Measurements from ENCODE around the gene TPX2. TPM values are rescaled to one million over a fixed set of nuclear protein-coding genes. Genes with fewer than 3 reads are reported as not detected.

The TPX2 gene
- total and polyA plus RNA-seq, 3 donors from 2014 or later = 39.7 to 74.6 (median 52.5) TPM

GRCh38 chr20:31831771-31832306, 92.7 kb downstream of the TPX2 start:
- Histone ChIP-seq H3K36me3 (ENCODE audit: low read depth, missing control alignments) (no peaks in the 10 kb centered on the region), H3K27me3 (no peaks in the 10 kb centered on the region), H3K27ac (no peak overlapping the region), H3K4me1 (peaks cover 25% of the 10 kb centered on the region), H3K9me3 (no peaks in the 10 kb centered on the region), H3K4me3 (no peak overlapping the region)
- no peak for DNase-seq
- intact Hi-C loops (cut with DNase I; ENCODE audit: low total_unique reads) = no loop called here
- 86 to 92% methylated on average over 8 to 17 of the region's 17 CpGs for WGBS, 2 donors
- no peak for TF ChIP-seq CTCF (IDR thresholded peaks at IDR 0.05)
- no peak for TF ChIP-seq POLR2A (IDR thresholded peaks at IDR 0.05)

DNA sequence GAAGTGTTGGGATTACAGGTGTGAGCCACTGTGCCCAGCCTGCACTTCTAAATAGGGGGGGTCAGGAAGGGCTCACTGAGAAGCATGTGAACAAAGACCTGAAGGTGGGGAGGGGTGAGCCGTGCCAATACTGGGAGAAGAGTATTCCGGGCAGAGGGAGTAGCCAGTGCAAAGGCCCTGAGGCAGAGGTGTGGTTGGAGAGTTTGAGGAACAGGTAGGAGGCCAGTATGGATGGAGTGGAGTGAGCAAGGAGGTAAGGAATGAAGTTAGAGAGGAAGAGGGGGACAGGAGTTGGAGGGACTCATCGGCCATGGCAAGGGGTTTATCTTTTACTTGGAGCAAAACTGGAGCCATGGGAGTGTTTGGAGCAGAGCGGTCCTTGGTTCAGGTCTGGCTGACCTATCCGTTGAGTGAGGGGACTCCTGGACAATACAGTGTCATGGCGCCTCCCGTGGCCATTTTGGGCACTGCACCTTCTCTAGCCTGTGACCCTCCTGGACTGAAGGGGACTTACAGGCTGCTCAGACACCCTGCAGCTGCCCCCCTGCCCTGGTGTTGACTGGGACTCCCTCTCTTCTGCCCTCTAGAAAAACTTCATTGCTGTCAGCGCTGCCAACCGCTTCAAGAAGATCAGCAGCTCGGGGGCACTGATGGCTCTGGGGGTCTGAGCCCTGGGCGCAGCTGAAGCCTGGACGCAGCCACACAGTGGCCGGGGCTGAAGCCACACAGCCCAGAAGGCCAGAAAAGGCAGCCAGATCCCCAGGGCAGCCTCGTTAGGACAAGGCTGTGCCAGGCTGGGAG, 94.2 kb downstream of the TPX2 start:
- Histone ChIP-seq H3K4me3 (no peak overlapping the region), H3K36me3 (ENCODE audit: low read depth, missing control alignments) (no peaks in the 10 kb centered on the region), H3K9me3 (no peaks in the 10 kb centered on the region), H3K27me3 (no peaks in the 10 kb centered on the region), H3K27ac (peak overlapping the region; percentile 5 to 44), H3K4me1 (peaks cover 40% of the 10 kb centered on the region)
- WGBS, 2 donors = 65 to 68% methylated on average over 7 to 14 of the region's 14 CpGs
- intact Hi-C loops (cut with DNase I; ENCODE audit: low total_unique reads) = no loop called here
- DNase-seq = peak; percentile 78
- TF ChIP-seq POLR2A (IDR thresholded peaks at IDR 0.05) = no peak
- peak; percentile 41 to 89 (median 72) for TF ChIP-seq CTCF (IDR thresholded peaks at IDR 0.05)

DNA sequence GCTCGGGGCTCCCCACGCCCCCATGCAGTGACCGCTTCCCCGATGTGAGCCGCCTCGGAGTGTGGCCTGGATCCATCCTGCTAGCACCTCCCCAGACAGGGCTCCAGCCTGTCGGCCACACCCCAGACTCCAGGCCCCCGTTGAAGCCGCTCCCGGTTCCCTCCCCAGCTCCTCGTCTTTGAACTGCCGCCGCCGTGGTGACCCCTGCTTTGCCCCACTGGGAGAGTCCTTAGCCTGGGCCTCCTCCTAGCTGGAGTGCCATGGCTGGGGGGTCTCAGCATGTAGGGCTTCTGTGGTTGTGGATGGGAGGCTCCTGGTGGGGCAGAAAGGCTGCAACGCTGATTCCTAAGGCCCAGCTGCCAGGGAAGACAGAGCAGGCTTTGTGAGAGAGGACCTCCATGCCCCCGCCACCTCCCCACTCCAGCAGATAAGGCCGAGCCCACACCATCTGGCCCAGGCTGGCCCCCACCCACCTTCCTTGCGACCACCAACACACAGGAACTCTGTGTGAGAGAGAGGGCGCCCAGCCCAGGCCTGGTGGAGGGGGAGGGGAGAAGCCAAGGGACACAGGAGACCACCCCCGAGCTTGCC, 94.9 kb downstream of the TPX2 start:
- H3K27me3 ChIP-seq = no peaks in the 10 kb centered on the region
- no peaks in the 10 kb centered on the region for H3K9me3 ChIP-seq
- H3K36me3 ChIP-seq (ENCODE audit: low read depth, missing control alignments) = no peaks in the 10 kb centered on the region
- 52 to 66% methylated on average over 14 to 20 of the region's 20 CpGs for WGBS, 2 donors
- DNase-seq = no peak
- H3K4me3 ChIP-seq = no peak overlapping the region
- peak overlapping the region; percentile 5 to 44 for H3K27ac ChIP-seq
- TF ChIP-seq CTCF (IDR thresholded peaks at IDR 0.05) (no peak), POLR2A (IDR thresholded peaks at IDR 0.05) (no peak)
- peaks cover 47% of the 10 kb centered on the region for H3K4me1 ChIP-seq
- intact Hi-C loops (cut with DNase I; ENCODE audit: low total_unique reads) = no loop called here

- Histone ChIP-seq H3K36me3 (ENCODE audit: low read depth, missing control alignments) (no peaks in the 10 kb centered on the region), H3K27me3 (no peaks in the 10 kb centered on the region), H3K4me1 (peaks cover 47% of the 10 kb centered on the region), H3K27ac (peak overlapping the region in 1 of 2 donors; percentile 50), H3K9me3 (no peaks in the 10 kb centered on the region), H3K4me3 (no peak overlapping the region)
- WGBS, 2 donors = 63 to 81% methylated on average over 8 to 9 of the region's 9 CpGs
- intact Hi-C loops (cut with DNase I; ENCODE audit: low total_unique reads) = no loop called here
- TF ChIP-seq CTCF (IDR thresholded peaks at IDR 0.05) = no peak
- no peak for TF ChIP-seq POLR2A (IDR thresholded peaks at IDR 0.05)
- no peak for DNase-seq
These were observed 96.5 kb downstream of the TPX2 start for GRCh38 chr20:31835554-31835953.
